GM20000 (cell line): Measurements from ENCODE around the gene BFSP1.

Experiments
- DNase-seq: peaks from one replicate; pipeline ENCODE4 v3.0.0; 2012; ENCODE audit warnings: low spot score
- TF ChIP-seq, protein P1 (sequence below): IDR thresholded peaks from 2 replicates; pipeline ENCODE4 v1.5.1; 2012; ENCODE audit warnings: mild to moderate bottlenecking, control low read depth; ENCODE audit errors: extremely low read depth, missing control alignments

BFSP1 gene

GRCh38 chr20:17570347-17571152 is 39.4 kb upstream of the BFSP1 start:
- TF ChIP-seq, protein P1, sequence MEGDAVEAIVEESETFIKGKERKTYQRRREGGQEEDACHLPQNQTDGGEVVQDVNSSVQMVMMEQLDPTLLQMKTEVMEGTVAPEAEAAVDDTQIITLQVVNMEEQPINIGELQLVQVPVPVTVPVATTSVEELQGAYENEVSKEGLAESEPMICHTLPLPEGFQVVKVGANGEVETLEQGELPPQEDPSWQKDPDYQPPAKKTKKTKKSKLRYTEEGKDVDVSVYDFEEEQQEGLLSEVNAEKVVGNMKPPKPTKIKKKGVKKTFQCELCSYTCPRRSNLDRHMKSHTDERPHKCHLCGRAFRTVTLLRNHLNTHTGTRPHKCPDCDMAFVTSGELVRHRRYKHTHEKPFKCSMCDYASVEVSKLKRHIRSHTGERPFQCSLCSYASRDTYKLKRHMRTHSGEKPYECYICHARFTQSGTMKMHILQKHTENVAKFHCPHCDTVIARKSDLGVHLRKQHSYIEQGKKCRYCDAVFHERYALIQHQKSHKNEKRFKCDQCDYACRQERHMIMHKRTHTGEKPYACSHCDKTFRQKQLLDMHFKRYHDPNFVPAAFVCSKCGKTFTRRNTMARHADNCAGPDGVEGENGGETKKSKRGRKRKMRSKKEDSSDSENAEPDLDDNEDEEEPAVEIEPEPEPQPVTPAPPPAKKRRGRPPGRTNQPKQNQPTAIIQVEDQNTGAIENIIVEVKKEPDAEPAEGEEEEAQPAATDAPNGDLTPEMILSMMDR, result peak; percentile 6
- DNase-seq, result no peak

- TF ChIP-seq, protein P1, result no peak
- peak; percentile 97 for DNase-seq
Measured at GRCh38 chr20:17569616-17570346, 38.6 kb upstream of the BFSP1 start, which contains the start of gene DSTN. TSS of gene DSTN (plus strand) at chr20:17570075. CDS start at chr20:17570209, 134 bp downstream.

DNA sequence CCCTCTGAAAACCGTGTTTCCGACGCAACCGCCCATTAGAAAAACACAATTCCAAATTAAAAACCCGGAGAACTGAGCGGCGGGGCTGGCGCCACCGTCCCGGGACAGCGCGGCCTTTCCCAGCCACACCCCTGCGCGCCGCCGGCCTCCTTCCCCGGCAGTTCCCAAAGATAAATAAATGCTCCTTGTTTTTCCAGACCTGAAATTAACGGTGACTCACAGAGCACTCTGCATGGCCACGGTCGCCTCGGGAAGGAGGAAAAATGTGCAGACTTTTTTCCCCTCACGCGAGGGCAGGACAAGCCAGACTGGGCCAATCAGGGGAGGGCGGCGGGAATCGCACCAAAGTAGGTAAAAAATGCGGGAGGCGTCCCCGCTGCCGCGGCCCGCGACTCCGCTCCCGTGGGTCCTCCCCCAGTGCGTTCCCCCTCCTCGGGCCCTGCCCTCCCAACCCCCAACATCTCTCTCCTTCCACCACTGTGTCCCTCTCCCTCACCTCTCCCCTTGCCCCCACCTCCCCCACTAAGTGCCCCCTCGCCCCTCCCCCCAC is 37.9 kb upstream of the BFSP1 start:
- TF ChIP-seq, protein P1, result no peak
- peak; percentile 41 for DNase-seq

DNA sequence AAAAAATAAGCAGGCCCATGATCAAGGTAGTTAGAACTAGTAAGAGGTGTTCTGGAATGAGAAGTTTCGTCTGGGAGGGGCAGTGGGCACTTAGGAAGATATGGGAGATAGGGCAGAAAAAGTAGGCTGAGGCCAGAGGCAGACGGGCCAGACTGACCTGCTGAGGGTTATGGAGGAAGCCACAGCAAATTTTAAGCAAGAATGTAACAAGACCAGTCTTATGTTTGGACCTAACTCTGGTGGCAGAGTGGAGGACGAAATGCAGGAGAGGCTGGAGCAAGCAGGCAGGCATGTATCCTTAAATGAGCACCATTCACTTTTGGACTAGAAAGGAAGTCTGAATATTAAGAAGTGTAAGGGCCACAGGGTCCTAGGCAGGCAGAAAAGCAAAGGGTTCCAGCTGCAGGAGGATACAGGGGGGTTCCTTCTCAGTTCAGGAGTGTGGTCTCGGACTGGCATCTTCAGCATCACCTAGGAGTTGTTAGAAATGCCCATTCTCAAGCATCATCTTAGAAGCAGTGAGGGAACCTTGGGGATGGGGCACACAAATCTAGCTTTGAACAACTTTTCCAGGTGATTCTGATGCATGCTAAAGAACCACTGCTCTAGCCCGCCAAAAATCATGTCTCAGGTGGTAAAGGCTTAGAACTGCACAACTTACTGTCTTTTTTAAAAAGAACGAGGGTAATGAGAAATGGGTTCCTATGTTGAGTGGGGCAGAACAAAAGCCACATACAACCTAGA is 37.0 kb upstream of the BFSP1 start:
- DNase-seq, result no peak
- TF ChIP-seq, protein P1, result no peak

GRCh38 chr20:17566345-17566744 is 35.2 kb upstream of the BFSP1 start:
- TF ChIP-seq, protein P1, result no peak
- DNase-seq, result no peak

GRCh38 chr20:17565169-17565845 is 34.1 kb upstream of the BFSP1 start:
- TF ChIP-seq, protein P1, result no peak
- no peak for DNase-seq
